DMS53 (cell line): ENCODE data around the gene SERGEF.
"Not testable (repeated sequence)": the region's sequence is repeated elsewhere in the genome, so short reads cannot be mapped to it uniquely, and the experiment has no call there.

Experiments used
- DNase-seq: peaks from one replicate; lab custom pipeline; 2025; lab: John Stamatoyannopoulos, UW

The SERGEF gene

DNA sequence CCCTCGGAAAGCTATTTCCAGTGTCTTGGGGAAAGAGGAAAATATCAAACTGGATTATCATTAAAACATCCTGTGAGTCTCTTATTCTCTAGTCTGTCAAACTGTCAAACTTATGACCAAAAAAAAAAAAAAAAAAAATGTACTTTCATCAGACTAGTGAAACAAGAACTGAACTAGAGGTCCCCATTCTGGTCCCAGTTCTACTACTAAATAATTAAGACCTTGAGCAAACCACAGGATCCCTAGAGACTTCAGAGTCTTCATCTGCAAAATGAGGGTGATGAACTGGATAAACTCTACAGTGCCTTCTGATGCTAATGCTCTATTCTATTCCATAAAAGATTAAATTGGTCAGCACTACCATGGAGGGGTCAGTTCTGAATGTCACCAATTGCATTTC, 105.8 kb downstream of the SERGEF start:
- DNase-seq: no peak

DNA sequence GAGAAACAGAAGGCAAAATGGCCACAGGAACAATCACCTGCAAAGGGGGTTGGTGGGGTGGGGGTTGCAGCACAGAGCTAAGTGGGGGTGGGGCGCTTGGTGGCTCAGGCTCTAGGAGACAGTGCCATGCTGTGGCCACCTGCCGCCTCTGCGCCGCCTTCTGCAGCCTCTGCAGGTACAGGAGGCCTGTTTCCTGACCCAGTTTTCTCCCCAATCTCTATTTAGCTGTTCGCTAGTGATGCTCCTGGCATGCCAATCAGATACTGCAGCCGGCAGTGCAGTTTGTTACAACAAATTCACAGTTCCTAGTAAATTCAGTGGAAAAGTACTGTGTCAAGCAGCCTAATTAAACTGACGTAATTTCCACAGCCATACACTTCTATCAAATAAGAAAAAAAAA, 106.4 kb downstream of the SERGEF start:
- peak; percentile 52 for DNase-seq

DNA sequence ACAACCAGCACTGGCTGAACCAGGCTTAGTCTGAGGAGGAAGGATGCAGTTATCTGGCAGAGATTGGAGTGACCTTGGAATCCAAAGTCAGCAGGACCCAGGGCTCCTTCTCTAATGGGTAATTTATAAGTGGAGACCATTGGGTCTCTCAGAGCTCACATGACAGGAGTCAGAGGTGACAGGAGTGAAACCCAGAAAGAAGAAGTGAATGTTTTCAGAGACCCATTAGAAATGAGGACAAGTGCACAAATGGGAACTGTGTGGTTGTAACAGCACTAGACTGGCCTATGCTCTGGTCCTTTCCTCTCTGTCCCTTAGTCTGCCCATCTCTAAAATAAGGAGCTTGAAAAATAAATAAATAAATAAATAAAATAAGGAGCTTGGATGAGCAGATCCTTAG, 107.4 kb downstream of the SERGEF start:
- no peak for DNase-seq

DNA sequence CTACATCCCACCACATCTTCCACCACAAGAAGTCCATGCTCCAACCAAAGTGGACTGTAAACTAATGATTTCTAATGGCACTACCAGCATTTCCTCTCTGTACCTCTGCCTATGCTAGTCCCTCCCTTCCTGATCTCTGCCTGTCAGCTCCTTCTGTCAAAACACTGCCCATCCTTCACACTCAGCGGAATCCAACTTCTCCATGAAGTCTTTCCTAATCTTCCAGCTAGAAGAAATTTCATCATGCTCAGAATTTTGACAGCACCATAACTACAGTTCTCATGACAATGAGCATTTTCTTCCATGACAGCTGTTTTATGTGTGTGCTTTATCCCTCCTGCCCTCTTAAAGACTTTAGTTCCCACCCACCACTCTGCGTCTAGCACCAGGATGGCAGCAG, 111.4 kb downstream of the SERGEF start:
- no peak for DNase-seq

DNA sequence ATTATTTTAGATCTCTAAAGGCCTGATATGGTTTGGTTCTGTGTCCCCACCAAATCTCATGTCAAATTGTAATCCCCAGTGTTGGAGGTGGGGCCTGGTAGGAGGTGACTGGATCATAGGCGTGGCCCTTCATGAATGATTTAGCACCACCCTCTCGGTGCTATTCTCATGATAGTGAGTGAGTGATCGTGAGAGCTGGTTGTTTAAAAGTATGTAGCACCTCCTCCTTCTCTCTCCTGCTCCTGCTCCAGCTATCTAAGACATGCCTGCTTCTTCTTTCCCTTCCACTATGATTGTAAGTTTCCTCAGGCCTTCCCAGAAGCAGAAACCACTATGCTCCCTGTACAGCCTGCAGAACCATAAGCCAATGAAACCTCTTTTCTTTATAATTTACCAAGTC, 114.1 kb downstream of the SERGEF start:
- no peak for DNase-seq

DNA sequence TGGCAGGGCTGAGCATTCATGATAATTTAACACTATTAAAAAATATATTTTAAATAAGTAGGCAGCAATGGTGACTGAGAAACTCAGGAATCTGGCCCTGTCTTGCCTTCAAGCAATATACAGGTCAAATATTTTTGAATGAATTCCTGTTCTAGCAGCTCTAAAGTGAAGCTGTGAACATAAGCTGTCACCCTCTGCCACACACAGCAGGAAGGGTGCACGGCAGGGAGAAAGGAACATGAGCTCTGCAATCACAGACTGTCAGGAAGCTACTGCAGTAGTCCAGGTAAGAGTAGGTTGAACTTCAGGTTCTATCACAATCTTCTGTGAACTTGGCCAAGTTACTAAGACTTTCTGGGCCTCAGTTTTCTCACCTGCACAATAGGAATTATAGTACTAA, 114.8 kb downstream of the SERGEF start:
- no peak for DNase-seq

DNA sequence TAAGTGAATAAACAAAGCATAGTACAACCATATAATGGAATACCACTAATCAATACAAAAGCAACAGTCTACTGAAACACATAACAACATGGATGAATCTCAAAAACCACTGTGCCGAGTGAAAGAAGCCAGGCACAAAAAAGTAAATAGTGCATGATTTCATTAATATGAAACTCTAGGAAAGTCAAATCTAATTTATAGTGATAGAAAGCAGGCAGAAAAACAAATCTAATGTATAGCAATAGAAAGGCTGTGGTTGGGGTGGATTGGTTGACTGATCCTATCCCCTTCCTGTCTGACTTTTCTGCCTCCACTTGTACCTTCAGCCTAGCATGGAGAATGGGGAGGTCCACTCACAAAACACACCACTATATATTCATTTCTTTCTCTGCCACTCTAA, 115.4 kb downstream of the SERGEF start:
- DNase-seq: no peak

DNA sequence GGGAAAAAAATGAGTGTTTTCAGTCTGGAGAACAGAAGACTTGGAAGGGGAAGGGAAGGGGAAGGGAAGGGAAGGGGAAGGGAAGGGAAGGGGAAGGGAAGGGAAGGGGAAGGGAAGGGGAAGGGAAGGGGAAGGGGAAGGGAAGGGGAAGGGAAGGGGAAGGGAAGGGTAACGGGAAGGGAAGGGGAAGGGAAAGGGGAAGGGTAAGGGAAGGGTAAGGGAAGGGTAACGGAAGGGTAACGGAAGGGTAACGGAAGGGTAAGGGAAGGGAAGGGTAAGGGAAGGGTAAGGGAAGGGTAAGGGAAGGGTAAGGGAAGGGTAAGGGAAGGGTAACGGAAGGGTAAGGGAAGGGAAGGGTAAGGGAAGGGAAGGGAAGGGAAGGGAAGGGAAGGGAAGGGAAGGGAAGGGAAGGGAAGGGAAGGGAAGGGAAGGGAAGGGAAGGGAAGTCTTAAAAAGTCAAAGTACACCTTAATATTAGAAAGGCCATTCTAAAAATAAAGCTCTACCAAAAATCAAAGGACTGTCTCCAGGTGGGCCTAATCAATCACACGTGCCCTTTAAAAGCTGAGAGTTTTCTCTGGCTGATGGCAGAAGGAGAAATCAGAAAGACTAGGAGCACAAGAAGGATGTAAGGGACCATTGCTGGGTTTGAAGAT, 116.2 kb downstream of the SERGEF start:
- not testable (repeated sequence) for DNase-seq

DNA sequence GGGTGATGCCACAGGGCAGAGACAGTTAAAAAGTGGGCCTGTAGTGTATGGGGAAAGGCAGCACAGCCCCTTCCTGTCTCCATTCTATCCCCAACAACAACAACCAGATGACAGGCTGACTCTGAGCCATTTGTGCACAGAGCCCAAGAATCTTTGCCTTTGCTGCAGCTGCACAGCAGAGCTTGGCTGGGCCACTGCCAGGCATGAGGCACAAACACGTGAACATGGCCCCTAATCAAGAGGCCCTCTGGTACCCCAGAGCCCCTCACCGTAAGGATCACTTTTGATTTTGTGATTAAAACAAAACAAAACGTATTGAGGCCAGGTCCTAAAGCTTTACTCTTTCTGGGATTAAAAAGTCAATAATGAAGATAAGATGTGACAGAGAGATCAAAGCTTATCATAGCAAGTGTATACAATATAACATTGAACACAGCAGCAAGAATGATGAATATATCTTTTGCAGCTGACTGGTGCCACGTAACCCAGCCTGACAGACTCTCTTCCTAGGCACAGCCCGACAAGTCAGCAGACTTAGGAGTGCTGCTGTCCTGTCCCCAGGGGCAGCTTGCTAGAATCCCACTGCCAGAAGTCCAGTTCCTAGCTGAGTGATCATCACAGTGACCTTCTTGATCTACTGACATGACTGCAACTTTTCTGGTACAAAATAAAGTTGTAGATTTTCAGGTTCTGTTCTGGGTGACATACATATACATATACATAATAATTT, 117.8 kb downstream of the SERGEF start:
- no peak for DNase-seq

DNA sequence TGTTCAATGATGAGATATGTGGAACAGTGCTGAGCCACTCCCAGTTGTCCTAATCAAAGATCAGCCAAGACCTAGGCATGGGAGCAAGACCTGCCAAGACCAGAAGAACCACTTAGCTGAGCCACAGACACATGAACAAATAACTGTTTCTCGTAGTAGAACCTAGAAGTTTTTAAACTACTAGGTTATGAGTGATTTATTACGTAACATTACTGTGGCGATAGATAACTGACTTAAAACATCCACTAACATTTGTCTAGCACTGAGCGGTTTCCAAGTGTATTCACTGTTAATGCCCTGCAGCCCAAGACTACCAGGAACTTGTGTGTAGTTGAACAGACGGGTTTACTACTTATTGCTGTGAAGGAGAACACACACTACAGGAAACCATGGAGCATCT, 120.4 kb downstream of the SERGEF start:
- DNase-seq: no peak

DNA sequence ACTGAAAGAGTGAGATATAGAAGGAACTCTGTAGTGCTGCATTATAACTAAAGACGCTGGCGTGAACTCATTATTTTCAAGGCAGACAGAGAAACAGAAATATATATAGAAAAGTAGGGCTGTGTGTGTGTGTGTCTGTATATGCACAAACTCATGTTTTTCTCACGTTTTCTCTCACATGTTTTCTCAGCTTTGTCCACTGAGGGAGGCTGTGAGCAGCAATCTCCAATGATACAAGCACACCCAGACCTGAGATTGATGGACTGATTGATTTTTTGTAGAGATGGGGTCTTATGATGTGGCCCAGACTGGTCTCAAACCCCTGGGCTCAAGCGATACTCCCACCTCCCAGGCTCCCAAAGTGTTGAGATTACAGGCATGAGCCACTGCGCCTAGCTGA, 122.5 kb downstream of the SERGEF start:
- no peak for DNase-seq

DNA sequence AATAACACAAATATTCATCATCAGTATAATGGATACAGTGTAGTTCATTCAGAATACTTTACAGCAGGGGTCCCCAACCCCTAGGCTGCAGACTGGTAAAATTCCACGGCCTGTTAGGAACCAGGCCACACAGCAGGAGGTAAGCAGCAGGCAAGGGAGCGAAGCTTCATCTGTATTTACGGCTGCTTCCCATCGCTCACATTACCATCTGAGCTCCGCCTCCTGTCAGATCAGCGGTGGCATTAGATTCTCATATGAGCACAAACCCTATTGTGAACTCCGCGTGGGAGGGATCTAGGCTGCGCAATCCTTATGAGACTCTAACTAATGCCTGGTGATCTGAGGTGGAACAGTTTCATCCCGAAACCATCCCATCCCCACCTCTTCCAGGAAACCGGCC, 125.1 kb downstream of the SERGEF start:
- no peak for DNase-seq

DNA sequence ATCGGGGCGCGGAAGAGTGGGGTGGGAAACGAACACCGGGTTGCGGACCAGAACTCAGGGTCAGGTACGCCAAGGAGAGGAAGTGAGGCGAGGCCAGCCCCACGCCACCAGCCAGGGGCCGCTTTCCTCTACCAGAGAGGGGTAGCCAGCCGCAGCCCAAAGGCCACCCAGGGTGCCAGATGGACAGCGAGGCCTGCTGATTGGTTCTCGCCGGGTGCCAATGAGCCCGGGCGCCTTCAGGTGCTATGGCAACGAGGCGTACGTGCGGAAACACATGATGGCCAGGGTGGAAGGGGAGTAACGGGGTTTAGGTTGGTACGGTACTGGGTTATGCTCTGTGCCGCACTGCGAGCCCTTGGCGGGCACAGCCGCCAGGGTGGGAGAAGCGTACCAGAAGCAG, 128.9 kb downstream of the SERGEF start:
- no peak for DNase-seq

DNA sequence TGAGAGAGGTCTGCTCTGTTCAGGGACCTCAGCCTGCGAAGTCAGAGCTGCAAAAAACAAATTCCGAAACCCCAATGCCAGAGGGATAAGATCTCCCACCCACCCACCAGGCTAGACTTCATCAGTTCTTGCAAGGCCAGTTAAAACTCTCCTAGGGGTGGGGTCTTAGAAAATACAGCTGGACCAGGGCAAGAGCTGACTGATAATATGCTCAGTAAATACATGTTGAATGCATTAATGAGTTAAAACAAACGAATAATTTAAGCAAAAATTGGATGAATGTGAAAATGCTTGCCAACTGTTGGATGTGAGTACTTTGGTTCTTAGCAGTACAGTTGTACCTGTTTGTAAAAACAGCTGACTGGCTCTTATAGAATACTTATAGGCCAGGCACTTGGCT, 129.8 kb downstream of the SERGEF start:
- DNase-seq: no peak

DNA sequence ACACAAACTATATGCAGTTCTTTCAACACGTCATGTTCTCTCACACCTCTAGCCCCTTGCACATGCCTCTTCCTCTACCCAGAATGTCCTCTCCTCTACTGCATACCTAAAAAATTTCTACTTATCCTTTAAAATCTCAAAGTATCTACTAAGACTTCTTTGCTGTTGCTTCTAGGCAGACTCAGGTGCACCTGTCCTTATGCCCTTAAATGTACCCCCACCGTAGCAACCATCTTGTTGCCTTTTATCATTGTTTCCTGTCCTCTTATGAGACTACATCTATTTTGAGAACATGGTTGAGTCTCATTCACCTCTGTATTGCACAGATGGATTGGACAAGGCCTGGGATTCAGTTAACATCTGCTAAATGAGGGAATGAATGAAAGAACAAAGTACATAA, 134.1 kb downstream of the SERGEF start:
- no peak for DNase-seq

DNA sequence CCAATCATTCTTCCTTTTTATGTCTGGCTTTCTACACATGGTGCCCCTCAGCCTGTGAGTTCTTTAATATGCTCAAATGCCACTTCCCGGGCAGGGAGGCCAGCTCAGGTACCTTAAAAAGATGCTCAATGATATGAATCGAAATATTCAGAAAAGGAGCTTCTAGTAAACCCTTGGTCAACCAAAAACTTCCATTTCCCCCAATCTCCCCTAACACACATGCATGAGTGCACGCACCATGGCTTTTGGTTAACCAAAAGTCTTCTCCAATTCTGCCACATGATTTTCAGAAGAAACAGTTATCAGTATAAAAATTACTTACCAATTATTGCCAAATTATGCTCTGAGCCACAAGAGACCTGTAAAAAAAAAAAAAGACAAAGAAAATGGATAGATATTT, 135.0 kb downstream of the SERGEF start:
- DNase-seq: no peak

DNA sequence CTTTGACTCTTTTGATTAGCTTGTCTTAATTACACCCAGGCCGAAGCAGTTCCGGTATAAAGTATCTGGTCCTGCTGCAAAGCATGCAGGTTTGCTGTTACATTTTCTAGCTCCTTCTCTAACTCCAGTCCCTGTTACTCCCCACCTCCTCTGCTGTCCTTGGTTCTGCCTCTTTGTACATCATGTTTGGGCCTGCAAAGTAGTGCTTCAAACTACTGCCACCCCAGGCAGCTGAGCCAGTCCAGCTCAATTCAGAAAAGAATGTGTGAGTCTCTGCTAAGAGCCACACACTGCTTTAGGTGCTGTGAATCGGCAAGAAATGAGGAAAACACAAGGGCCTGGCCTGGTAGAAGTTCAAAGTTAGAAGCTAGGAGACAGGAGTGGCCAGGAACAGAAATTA, 136.0 kb downstream of the SERGEF start:
- no peak for DNase-seq

DNA sequence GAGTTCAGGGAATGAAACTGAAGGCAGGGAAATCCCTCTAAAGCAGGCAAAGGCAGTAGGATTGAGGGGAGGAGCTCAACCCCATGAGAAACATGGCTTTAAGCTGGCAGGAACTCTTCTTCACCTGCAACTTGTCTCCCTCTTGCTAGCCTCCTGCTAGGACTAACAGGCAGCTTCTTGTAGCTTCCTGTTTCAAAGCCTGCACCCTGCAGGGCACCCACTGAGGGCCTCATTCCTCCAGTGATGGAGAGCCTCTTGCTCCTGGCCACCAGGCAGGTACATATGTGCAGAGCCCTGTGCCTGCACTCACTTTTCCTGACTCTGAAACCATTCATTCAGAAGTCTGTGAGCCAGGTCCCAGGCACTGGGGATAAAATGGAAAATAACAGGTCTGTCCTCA, 137.0 kb downstream of the SERGEF start:
- DNase-seq: no peak

DNA sequence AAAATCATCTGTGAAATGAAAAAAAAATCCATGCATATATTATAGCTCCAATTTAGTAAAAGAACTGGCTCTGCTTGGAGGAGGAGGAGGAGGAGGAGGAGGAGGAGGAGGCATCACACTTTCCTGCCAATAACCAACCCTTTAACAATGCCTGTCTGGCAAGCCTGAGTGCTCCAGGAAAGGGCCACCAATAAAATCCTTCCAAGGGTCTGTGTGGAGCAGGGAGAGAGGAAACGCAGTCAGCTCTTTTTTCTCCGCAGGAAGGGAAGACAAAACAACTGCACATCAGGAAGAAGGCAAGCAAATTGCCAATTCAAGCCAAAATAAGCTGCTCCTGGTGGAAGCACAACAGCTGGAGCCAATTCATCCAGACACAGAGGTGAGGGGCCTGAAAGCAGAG, 139.3 kb downstream of the SERGEF start:
- DNase-seq: no peak

DNA sequence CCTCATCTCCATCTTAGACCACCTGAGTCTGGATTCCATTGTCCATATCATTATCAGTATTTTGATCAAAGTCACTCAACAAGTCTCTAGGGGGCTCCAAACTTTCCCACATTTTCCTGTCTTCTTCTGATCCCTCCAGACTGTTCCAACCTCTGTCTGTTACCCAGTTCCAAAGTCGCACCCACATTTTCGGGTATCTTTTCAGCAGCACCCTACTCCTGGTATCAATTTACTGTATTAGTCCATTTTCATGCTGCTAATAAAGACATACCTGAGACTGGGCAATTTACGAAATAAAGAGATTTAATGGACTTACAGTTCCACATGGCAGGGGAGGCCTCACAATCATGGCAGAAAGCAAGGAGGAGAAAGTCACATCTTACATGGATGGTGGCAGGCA, 144.4 kb downstream of the SERGEF start:
- DNase-seq: not testable (repeated sequence)

DNA sequence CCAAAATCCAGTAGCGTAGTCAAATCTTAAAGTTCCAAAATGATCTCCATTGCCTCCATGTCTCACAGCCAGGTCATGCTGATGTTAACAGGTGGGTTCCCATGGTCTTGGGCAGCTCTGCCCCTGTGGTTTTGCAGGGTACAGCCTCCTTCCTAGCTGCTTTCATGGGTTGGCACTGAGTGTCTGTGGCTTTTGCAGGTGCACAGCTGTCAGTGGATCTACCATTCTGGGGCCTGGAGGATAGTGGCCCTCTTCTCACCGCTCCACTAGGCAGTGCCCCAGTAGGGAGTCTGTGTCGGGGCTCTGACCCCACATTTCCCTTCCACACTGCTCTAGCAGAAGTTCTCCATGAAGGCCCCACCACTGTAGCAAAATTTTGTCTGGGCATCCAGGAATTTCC, 145.5 kb downstream of the SERGEF start:
- DNase-seq: no peak

DNA sequence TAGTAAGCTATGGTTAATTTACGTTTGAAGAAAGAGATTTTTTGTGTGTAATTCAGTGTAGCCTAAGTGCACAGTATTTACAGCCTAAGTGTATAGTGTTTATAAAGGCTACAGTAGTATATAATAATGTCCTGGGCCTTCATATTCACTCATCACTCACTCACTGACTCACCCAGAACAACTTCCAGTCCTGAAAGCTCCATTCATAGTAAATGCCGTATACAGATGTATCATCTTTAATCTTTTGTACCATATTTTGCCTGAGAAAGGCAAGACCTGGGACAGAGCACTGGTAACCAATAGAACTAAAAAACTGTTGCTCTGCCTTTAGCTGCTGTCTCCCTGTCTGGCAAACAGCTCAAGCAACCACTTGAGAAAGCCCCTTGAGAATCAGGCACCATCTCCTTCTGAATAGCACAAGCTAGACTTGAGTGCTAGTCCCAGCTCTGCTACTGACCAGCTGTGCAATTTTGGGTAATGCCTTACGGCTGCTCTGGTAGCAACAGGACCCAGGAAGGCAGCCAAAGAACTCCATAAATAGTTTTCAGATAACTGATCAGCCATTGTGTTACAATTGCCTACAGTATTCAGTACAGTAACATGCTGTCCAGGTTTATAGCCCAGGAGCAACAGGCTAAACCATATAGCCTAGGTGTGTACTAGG, 146.9 kb downstream of the SERGEF start:
- DNase-seq: no peak

DNA sequence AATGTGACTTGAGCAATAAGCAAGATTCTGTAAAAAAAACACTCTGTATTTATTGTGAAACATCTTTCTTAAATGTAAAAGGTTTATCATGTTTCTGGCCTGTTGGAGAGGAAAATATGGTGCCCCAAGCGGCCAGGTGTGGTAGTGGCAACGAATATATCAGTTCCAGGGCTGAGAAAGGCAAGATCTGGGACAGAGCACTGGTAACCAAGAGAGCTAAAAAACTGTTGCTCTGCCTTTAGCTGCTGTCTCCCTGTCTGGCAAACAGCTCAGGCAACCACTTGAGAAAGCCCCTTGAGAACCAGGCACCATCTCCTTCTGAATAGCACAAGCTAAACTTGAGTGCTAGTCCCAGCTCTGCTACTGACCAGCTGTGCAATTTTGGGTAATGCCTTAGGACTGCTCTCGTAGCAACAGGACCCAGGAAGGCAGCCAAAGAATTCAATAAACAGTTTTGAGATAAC, 148.3 kb downstream of the SERGEF start:
- peak; percentile 68 for DNase-seq
